Measurements from ENCODE around the gene STAC2. TPM values are rescaled to one million over a fixed set of nuclear protein-coding genes. Genes with fewer than 3 reads are reported as not detected.

Gene STAC2
- total and polyA plus RNA-seq, 2 of the 13 experiments (the other 11 are each of a cell fraction or from before 2014, with no cell fraction given): not detected

DNA sequence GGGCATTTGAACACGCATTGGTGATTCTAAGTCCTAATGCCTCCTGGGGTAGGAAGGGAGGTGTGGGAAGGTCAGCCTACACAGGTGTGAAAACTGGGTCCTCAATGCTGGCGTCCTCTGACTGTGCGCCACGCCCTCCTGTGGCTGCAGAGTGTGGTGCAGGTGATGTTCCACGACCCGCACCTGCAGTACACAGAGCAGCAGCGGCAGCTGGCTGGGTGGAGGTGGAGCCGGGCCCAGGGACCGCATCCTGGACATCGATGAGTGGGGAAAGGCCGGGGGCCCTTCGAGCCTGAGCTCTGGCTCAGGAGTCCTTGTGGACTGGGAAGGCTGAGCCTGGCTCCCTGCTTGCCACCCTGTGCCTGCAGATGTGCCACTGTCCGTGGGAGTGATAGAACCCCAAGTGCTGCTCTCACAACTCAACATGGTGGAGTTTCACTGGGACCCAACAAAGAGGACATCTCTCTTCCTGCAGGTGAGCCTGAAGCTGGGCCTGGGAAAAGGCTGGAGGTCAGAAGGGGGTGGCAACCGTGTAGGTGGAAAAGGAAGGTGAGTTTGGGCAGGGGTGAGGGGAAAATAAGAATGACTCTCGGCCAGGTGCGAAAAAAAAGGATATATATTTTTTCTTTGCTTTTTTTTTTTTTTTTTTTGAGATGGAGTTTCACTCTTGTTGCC lies 14.0 kb upstream of the STAC2 start (continued):
- TF ChIP-seq SMARCC2 (IDR thresholded peaks at IDR 0.05) (no peak), ZNF207 (IDR thresholded peaks at IDR 0.05; ENCODE audit: borderline replicate concordance) (no peak), GABPB1 (CRISPR knock-in tag; IDR thresholded peaks at IDR 0.05) (peak; percentile 19; the same call in 1 of the 2 replicates), ZNF839 (CRISPR knock-in tag; IDR thresholded peaks at IDR 0.05; ENCODE audit: borderline replicate concordance) (no peak), RBAK (CRISPR knock-in tag; IDR thresholded peaks at IDR 0.05) (no peak), ZNF235 (CRISPR knock-in tag; IDR thresholded peaks at IDR 0.05; ENCODE audit: borderline replicate concordance) (no peak), MIXL1 (CRISPR knock-in tag; IDR thresholded peaks at IDR 0.05) (0 out of 2 replicates have a peak, but pooled peaks have one; percentile 31), ZNF598 (CRISPR knock-in tag; IDR thresholded peaks at IDR 0.05; ENCODE audit: borderline replicate concordance) (peak; percentile 51; the same call in 1 of the 2 replicates), NFE2L1 (CRISPR knock-in tag; IDR thresholded peaks at IDR 0.05; ENCODE audit: borderline replicate concordance) (no peak)
- TF ChIP-seq, protein P1, sequence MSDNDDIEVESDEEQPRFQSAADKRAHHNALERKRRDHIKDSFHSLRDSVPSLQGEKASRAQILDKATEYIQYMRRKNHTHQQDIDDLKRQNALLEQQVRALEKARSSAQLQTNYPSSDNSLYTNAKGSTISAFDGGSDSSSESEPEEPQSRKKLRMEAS (IDR thresholded peaks at IDR 0.05): peak; percentile 38; the same call in 1 of the 2 replicates
- TF ChIP-seq, protein P2, sequence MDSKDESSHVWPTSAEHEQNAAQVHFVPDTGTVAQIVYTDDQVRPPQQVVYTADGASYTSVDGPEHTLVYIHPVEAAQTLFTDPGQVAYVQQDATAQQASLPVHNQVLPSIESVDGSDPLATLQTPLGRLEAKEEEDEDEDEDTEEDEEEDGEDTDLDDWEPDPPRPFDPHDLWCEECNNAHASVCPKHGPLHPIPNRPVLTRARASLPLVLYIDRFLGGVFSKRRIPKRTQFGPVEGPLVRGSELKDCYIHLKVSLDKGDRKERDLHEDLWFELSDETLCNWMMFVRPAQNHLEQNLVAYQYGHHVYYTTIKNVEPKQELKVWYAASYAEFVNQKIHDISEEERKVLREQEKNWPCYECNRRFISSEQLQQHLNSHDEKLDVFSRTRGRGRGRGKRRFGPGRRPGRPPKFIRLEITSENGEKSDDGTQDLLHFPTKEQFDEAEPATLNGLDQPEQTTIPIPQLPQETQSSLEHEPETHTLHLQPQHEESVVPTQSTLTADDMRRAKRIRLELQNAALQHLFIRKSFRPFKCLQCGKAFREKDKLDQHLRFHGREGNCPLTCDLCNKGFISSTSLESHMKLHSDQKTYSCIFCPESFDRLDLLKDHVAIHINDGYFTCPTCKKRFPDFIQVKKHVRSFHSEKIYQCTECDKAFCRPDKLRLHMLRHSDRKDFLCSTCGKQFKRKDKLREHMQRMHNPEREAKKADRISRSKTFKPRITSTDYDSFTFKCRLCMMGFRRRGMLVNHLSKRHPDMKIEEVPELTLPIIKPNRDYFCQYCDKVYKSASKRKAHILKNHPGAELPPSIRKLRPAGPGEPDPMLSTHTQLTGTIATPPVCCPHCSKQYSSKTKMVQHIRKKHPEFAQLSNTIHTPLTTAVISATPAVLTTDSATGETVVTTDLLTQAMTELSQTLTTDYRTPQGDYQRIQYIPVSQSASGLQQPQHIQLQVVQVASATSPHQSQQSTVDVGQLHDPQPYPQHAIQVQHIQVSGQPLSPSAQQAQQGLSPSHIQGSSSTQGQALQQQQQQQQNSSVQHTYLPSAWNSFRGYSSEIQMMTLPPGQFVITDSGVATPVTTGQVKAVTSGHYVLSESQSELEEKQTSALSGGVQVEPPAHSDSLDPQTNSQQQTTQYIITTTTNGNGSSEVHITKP (CRISPR knock-in tag; IDR thresholded peaks at IDR 0.05; ENCODE audit: low read depth): no peak
- TF ChIP-seq, protein P3, sequence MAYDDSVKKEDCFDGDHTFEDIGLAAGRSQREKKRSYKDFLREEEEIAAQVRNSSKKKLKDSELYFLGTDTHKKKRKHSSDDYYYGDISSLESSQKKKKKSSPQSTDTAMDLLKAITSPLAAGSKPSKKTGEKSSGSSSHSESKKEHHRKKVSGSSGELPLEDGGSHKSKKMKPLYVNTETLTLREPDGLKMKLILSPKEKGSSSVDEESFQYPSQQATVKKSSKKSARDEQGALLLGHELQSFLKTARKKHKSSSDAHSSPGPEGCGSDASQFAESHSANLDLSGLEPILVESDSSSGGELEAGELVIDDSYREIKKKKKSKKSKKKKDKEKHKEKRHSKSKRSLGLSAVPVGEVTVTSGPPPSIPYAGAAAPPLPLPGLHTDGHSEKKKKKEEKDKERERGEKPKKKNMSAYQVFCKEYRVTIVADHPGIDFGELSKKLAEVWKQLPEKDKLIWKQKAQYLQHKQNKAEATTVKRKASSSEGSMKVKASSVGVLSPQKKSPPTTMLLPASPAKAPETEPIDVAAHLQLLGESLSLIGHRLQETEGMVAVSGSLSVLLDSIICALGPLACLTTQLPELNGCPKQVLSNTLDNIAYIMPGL (CRISPR knock-in tag; IDR thresholded peaks at IDR 0.05; ENCODE audit: borderline replicate concordance in 1 of 2, low read depth in 1 of 2): peak in 1 of 2 experiments; percentile 79; a peak in 1 of 4 replicates
- TF ChIP-seq, protein P4, sequence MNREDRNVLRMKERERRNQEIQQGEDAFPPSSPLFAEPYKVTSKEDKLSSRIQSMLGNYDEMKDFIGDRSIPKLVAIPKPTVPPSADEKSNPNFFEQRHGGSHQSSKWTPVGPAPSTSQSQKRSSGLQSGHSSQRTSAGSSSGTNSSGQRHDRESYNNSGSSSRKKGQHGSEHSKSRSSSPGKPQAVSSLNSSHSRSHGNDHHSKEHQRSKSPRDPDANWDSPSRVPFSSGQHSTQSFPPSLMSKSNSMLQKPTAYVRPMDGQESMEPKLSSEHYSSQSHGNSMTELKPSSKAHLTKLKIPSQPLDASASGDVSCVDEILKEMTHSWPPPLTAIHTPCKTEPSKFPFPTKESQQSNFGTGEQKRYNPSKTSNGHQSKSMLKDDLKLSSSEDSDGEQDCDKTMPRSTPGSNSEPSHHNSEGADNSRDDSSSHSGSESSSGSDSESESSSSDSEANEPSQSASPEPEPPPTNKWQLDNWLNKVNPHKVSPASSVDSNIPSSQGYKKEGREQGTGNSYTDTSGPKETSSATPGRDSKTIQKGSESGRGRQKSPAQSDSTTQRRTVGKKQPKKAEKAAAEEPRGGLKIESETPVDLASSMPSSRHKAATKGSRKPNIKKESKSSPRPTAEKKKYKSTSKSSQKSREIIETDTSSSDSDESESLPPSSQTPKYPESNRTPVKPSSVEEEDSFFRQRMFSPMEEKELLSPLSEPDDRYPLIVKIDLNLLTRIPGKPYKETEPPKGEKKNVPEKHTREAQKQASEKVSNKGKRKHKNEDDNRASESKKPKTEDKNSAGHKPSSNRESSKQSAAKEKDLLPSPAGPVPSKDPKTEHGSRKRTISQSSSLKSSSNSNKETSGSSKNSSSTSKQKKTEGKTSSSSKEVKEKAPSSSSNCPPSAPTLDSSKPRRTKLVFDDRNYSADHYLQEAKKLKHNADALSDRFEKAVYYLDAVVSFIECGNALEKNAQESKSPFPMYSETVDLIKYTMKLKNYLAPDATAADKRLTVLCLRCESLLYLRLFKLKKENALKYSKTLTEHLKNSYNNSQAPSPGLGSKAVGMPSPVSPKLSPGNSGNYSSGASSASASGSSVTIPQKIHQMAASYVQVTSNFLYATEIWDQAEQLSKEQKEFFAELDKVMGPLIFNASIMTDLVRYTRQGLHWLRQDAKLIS (CRISPR knock-in tag; IDR thresholded peaks at IDR 0.05): no peak
- TF ChIP-seq, protein P5, sequence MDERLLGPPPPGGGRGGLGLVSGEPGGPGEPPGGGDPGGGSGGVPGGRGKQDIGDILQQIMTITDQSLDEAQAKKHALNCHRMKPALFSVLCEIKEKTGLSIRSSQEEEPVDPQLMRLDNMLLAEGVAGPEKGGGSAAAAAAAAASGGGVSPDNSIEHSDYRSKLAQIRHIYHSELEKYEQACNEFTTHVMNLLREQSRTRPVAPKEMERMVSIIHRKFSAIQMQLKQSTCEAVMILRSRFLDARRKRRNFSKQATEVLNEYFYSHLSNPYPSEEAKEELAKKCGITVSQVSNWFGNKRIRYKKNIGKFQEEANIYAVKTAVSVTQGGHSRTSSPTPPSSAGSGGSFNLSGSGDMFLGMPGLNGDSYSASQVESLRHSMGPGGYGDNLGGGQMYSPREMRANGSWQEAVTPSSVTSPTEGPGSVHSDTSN (CRISPR knock-in tag; IDR thresholded peaks at IDR 0.05): no peak
- TF ChIP-seq, protein P6, sequence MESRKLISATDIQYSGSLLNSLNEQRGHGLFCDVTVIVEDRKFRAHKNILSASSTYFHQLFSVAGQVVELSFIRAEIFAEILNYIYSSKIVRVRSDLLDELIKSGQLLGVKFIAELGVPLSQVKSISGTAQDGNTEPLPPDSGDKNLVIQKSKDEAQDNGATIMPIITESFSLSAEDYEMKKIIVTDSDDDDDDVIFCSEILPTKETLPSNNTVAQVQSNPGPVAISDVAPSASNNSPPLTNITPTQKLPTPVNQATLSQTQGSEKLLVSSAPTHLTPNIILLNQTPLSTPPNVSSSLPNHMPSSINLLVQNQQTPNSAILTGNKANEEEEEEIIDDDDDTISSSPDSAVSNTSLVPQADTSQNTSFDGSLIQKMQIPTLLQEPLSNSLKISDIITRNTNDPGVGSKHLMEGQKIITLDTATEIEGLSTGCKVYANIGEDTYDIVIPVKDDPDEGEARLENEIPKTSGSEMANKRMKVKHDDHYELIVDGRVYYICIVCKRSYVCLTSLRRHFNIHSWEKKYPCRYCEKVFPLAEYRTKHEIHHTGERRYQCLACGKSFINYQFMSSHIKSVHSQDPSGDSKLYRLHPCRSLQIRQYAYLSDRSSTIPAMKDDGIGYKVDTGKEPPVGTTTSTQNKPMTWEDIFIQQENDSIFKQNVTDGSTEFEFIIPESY (CRISPR knock-in tag; IDR thresholded peaks at IDR 0.05): 0 out of 2 replicates have a peak, but pooled peaks have one; percentile 34
